Tibial artery (tissue), 4 donors: ENCODE data around the gene NELFA.

Experiments
- DNase-seq, 2 donors: peaks; one replicate each; pipeline ENCODE4 v3.0.0-alpha.2; 2019
- H3K27ac ChIP-seq, 2 donors: fragments of 200-600 bp; sonication (generic) in 1 of 2; 1 replicate in 1 of 2; 2 replicates in 1 of 2; pipeline ENCODE4 v1.5.1; 2018 to 2019; ENCODE audit warnings: mild to moderate bottlenecking in 1 of 2
- H3K27me3 ChIP-seq, 2 donors: fragments of 200-600 bp; sonication (generic) in 1 of 2; one replicate each; pipeline versions ENCODE4 v1.5.1 to v1.6.0; 2016 to 2019
- H3K36me3 ChIP-seq, 3 donors: fragments of 200-600 bp; sonication (generic) in 2 of 3; one replicate each; pipeline ENCODE4 v1.5.1; 2016 to 2019; ENCODE audit warnings: mild to moderate bottlenecking in 2 of 3
- H3K4me1 ChIP-seq, 4 donors: fragments of 200-600 bp; sonication (generic) in 2 of 4; 1 replicate in 3 of 4; 2 replicates in 1 of 4; pipeline ENCODE4 v1.5.1; 2016 to 2019
- H3K4me3 ChIP-seq, 2 donors: fragments of 200-600 bp; sonication (generic) in 1 of 2; 1 replicate in 1 of 2; 2 replicates in 1 of 2; pipeline ENCODE4 v1.5.1; 2018 to 2019; ENCODE audit warnings: mild to moderate bottlenecking in 2 of 2
- H3K9me3 ChIP-seq, 3 donors: fragments of 200-600 bp; sonication (generic) in 1 of 3; one replicate each; pipeline ENCODE4 v1.5.1; 2016 to 2019
- intact Hi-C: fragments of 100-400 bp; cut with DNase I; formaldehyde crosslinking; loops from one replicate; pipeline ENCODE4 v1.15.0; 2023; ENCODE audit warnings: low total_unique reads
- TF ChIP-seq, protein P1 (sequence below), 2 experiments: fragments of 200-600 bp in 1 of 2; fragments of 450-650 bp in 1 of 2; IDR thresholded peaks; one replicate each; pipeline ENCODE4 v1.5.1; 2017 to 2019; ENCODE audit warnings: antibody characterized with exemption in 2 of 2, mild to moderate bottlenecking in 1 of 2, moderate library complexity in 1 of 2

The NELFA gene

DNA sequence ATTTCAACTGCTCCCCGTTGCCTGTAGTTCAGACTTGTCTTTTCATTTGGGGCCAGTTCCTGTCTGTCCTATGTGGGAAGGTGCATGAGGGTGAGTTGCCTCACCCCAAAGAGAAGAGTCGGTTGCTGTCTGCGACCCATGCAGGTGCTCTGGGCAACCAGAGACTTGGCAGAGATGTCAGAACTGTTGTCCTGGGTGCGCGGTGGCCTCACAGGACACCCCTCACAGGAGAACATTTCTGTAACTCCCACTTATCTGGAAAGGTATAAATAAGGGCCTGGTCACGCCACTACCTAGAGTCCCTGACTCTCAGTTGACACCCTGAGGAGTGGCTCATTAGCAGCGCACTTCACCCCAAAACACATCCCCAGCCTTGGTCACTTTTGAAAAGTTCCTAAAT is 40.6 kb upstream of the NELFA start:
- TF ChIP-seq, protein P1, sequence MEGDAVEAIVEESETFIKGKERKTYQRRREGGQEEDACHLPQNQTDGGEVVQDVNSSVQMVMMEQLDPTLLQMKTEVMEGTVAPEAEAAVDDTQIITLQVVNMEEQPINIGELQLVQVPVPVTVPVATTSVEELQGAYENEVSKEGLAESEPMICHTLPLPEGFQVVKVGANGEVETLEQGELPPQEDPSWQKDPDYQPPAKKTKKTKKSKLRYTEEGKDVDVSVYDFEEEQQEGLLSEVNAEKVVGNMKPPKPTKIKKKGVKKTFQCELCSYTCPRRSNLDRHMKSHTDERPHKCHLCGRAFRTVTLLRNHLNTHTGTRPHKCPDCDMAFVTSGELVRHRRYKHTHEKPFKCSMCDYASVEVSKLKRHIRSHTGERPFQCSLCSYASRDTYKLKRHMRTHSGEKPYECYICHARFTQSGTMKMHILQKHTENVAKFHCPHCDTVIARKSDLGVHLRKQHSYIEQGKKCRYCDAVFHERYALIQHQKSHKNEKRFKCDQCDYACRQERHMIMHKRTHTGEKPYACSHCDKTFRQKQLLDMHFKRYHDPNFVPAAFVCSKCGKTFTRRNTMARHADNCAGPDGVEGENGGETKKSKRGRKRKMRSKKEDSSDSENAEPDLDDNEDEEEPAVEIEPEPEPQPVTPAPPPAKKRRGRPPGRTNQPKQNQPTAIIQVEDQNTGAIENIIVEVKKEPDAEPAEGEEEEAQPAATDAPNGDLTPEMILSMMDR (IDR thresholded peaks at IDR 0.05), result no peak
- Histone ChIP-seq H3K27ac (no peak overlapping the region), H3K9me3 (peaks cover 0 to 5% (median 0%) of the 10 kb centered on the region in 3 donors), H3K4me3 (no peak overlapping the region), H3K36me3 (no peaks in the 10 kb centered on the region), H3K4me1 (peaks cover 0 to 6% (median 0%) of the 10 kb centered on the region in 4 donors), H3K27me3 (peaks cover 0 to 56% of the 10 kb centered on the region in 2 donors)
- intact Hi-C loops, result no loop called here
- DNase-seq, result no peak

DNA sequence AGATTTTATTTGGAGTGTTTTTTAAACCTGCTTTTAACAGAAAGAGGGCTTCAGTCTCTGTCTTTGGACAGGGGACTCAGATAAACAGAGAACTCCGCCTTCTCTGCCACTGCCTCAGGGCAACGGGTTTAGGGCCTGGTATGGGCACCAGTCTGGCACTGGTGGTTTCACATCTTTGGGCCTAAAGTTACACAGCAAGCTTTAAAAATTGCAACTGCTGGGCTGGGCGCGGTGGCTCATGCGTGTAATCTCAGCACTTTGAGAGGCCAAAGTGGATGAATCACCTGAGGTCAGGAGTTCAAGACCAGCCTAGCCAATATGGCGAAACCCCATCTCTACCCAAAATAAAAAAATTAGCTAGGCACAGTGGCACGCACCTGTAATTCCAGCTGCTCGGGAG is 40.1 kb upstream of the NELFA start:
- intact Hi-C loops, result no loop called here
- TF ChIP-seq, protein P1 (IDR thresholded peaks at IDR 0.05), result no peak
- no peak overlapping the region for H3K27ac ChIP-seq
- no peaks in the 10 kb centered on the region for H3K36me3 ChIP-seq
- H3K27me3 ChIP-seq, result peaks cover 0 to 56% of the 10 kb centered on the region in 2 donors
- no peak for DNase-seq
- H3K4me3 ChIP-seq, result no peak overlapping the region
- peaks cover 0 to 6% (median 0%) of the 10 kb centered on the region in 4 donors for H3K4me1 ChIP-seq
- peaks cover 0 to 5% (median 0%) of the 10 kb centered on the region in 3 donors for H3K9me3 ChIP-seq

DNA sequence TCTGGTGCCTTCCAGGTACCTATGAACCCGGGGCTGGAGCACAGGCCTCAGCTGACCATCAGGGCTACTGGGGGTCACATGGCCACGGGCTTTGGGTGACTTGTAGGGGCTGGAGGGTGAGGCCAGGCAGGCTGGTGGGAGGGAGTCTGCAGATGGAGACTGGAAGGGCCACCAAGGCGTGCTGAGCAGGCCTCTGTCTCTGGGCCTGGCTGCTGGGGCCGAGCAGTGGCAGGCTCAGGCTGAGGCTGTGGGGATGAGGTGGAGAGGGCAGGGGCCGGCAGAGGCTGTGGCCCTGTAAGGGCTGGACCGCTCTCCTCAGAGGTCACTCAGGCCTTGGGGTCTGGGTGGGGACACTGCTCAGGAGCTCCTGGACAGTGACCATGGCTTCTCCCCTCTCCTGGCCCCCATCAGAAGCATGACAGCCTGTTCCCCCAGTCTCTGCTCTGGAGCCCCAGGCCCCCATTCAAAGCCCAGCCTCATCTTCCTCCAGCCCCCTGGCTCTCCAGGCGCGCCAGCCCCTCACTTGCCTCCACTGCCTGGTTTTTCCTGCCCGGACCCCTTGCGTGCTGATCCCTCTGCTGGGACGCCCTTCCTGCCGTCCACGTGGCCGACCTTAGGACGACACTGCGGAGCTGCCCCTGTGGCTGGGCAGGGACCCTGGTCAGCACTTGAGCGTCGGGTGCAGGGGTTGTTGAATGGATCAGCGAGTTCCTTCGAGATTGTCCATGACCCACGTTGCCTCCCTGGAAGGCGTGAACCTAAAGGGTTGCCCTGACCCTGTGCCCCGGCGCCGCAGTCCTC is 39.2 kb upstream of the NELFA start:
- no peak overlapping the region for H3K4me3 ChIP-seq
- TF ChIP-seq, protein P1 (IDR thresholded peaks at IDR 0.05), result no peak
- intact Hi-C loops, result no loop called here

DNA sequence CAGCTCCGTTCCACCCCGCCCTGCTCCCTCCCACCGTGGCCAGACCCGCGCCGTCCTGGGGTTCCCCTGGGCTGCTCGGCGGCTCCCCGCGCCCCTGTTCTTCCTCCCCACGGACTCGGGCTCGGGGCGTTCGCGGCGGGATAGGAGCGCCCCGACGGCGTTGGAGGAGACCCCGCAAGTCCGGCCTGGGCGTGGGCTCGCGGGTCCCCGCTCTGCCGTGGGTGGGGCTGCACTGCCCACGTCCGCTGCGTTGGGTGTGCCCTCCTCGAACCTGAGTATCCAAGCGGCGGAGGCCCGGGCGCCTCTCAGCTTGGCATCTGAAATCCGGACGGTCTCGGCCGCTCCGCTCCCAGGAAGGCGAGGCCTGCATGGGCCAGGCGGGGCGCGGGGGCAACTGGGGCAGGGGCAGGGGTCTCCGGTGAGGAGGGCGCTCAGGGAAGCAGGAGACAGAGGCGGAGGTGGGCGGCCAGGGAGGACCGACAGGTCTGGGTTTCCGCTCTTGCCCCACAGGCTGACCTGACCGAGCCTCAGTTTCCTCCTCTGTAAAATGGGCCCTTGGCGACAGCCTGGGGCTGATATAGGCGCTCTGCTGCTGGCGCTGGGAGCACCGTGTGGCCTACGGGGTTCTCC is 38.4 kb upstream of the NELFA start:
- H3K27me3 ChIP-seq, result peaks cover 0 to 72% of the 10 kb centered on the region in 2 donors

More for the DNA sequence above, 39.2 kb upstream of the NELFA start:
- H3K9me3 ChIP-seq, result peaks cover 0 to 5% (median 0%) of the 10 kb centered on the region in 3 donors
- peak in 1 of 2 donors; percentile 17 for DNase-seq
- no peak overlapping the region for H3K27ac ChIP-seq
- peaks cover 0 to 64% of the 10 kb centered on the region in 2 donors for H3K27me3 ChIP-seq
- peaks cover 0 to 8% (median 0%) of the 10 kb centered on the region in 4 donors for H3K4me1 ChIP-seq
- no peaks in the 10 kb centered on the region for H3K36me3 ChIP-seq

More for the DNA sequence above, 38.4 kb upstream of the NELFA start:
- peak in 1 of 2 donors; percentile 13 for DNase-seq
- intact Hi-C loops, result no loop called here
- Histone ChIP-seq H3K27ac (no peak overlapping the region), H3K4me1 (peaks cover 0 to 16% (median 7%) of the 10 kb centered on the region in 4 donors), H3K4me3 (no peak overlapping the region), H3K9me3 (peaks cover 0 to 5% (median 0%) of the 10 kb centered on the region in 3 donors), H3K36me3 (no peaks in the 10 kb centered on the region)
- TF ChIP-seq, protein P1 (IDR thresholded peaks at IDR 0.05), result no peak
